H9 (cell line): Measurements from ENCODE around the gene NXT1. TPM values are rescaled to one million over a fixed set of nuclear protein-coding genes. Genes with fewer than 3 reads are reported as not detected.

Experiments
- DNase-seq: peaks from one replicate; pipeline ENCODE4 v3.0.0-alpha.2; 2017
- H2AFZ ChIP-seq: one replicate; pipeline ENCODE4 v1.6.1; 2013; ENCODE audit warnings: mild to moderate bottlenecking, low read length, control low read depth, moderate library complexity
- H2AK5ac ChIP-seq: 2 replicates; pipeline ENCODE4 v1.6.1; 2013; ENCODE audit warnings: low read length, control low read depth, mixed read lengths; ENCODE audit not compliant: insufficient read length
- H2BK120ac ChIP-seq: one replicate; pipeline ENCODE4 v1.6.1; 2013; ENCODE audit warnings: low read depth, mild to moderate bottlenecking, low read length, control low read depth, inconsistent platforms; ENCODE audit not compliant: poor library complexity, severe bottlenecking
- H2BK12ac ChIP-seq: 2 replicates; pipeline ENCODE4 v1.6.1; 2013; ENCODE audit warnings: low read length, control low read depth, mixed read lengths, low read depth; ENCODE audit not compliant: insufficient read length
- H2BK15ac ChIP-seq: 2 replicates; pipeline ENCODE4 v1.6.1; 2013; ENCODE audit warnings: low read depth, low read length, control low read depth
- H2BK20ac ChIP-seq: one replicate; pipeline ENCODE4 v1.6.1; 2013; ENCODE audit warnings: low read depth, mild to moderate bottlenecking, low read length, control low read depth, inconsistent platforms; ENCODE audit not compliant: poor library complexity, severe bottlenecking
- H2BK5ac ChIP-seq: 2 replicates; pipeline ENCODE4 v1.6.1; 2013; ENCODE audit warnings: low read length, control low read depth, mixed read lengths; ENCODE audit not compliant: insufficient read length
- H3K14ac ChIP-seq: 2 replicates; pipeline ENCODE4 v1.6.1; 2013; ENCODE audit warnings: low read length, control low read depth; ENCODE audit not compliant: insufficient read depth
- H3K18ac ChIP-seq: 2 replicates; pipeline ENCODE4 v1.6.1; 2013; ENCODE audit warnings: low read depth, mild to moderate bottlenecking, mixed read lengths, low read length, control low read depth; ENCODE audit not compliant: insufficient read length
- H3K23ac ChIP-seq: 2 replicates; pipeline ENCODE4 v1.6.1; 2013; ENCODE audit warnings: low read length, control low read depth, mixed read lengths, low read depth; ENCODE audit not compliant: insufficient read length
- H3K23me2 ChIP-seq: 2 replicates; pipeline ENCODE4 v1.6.1; 2013; ENCODE audit warnings: low read depth, mild to moderate bottlenecking, mixed read lengths, low read length, control low read depth; ENCODE audit not compliant: insufficient read length, poor library complexity, severe bottlenecking
- H3K27ac ChIP-seq: 2 replicates; pipeline ENCODE4 v1.5.1; 2013; ENCODE audit warnings: low read length, control low read depth, mixed read lengths, low read depth; ENCODE audit not compliant: insufficient read length
- H3K27me3 ChIP-seq: 2 replicates; pipeline ENCODE4 v1.6.1; 2013; ENCODE audit warnings: low read length, control low read depth, inconsistent platforms; ENCODE audit not compliant: insufficient read depth
- H3K4ac ChIP-seq: 2 replicates; pipeline ENCODE4 v1.6.1; 2013; ENCODE audit warnings: low read depth, mild to moderate bottlenecking, control low read depth, inconsistent platforms, low read length, moderate library complexity
- H3K4me1 ChIP-seq: 2 replicates; pipeline ENCODE4 v1.6.1; 2013; ENCODE audit warnings: low read length, control low read depth, inconsistent platforms; ENCODE audit not compliant: insufficient read depth
- H3K4me2 ChIP-seq: 2 replicates; pipeline ENCODE4 v1.6.1; 2013; ENCODE audit warnings: low read length, control low read depth, mixed read lengths; ENCODE audit not compliant: insufficient read length, insufficient read depth
- H3K56ac ChIP-seq: 2 replicates; pipeline ENCODE4 v1.6.1; 2013; ENCODE audit warnings: low read depth, mild to moderate bottlenecking, mixed read lengths, low read length, control low read depth; ENCODE audit not compliant: insufficient read length
- H3K79me1 ChIP-seq: 2 replicates; pipeline ENCODE4 v1.6.1; 2013; ENCODE audit warnings: low read depth, mild to moderate bottlenecking, moderate library complexity, low read length, control low read depth, inconsistent platforms; ENCODE audit not compliant: insufficient read depth, poor library complexity, severe bottlenecking
- H3K79me2 ChIP-seq: 2 replicates; pipeline ENCODE4 v1.6.1; 2013; ENCODE audit warnings: low read length, control low read depth, inconsistent platforms; ENCODE audit not compliant: insufficient read depth
- H3K9ac ChIP-seq: 2 replicates; pipeline ENCODE4 v1.6.1; 2013; ENCODE audit warnings: low read length, control low read depth, mixed read lengths; ENCODE audit not compliant: insufficient read length; ENCODE audit errors: extremely low read depth
- H3K9me3 ChIP-seq: one replicate; pipeline ENCODE4 v1.6.1; 2013; ENCODE audit warnings: low read depth, low read length, inconsistent platforms; ENCODE audit not compliant: control insufficient read depth
- H3T11ph ChIP-seq: one replicate; pipeline ENCODE4 v1.6.1; 2013; ENCODE audit warnings: mild to moderate bottlenecking, low read length, control low read depth, inconsistent platforms
- H4K20me1 ChIP-seq: one replicate; pipeline ENCODE4 v1.6.1; 2013; ENCODE audit not compliant: control insufficient read depth, insufficient read length, insufficient read depth
- H4K5ac ChIP-seq: 2 replicates; pipeline ENCODE4 v1.6.1; 2013; ENCODE audit warnings: low read depth, mild to moderate bottlenecking, mixed read lengths, low read length, control low read depth; ENCODE audit not compliant: insufficient read length
- H4K8ac ChIP-seq: replicated peaks from 2 replicates; pipeline ENCODE4 v1.6.1; 2013; ENCODE audit warnings: low read length, control low read depth, mixed read lengths, low read depth; ENCODE audit not compliant: insufficient read length
- H4K91ac ChIP-seq: 2 replicates; pipeline ENCODE4 v1.6.1; 2013; ENCODE audit warnings: low read depth, mild to moderate bottlenecking, moderate library complexity, mixed read lengths, low read length, control low read depth; ENCODE audit not compliant: insufficient read length
- H3K27ac Mint-ChIP-seq, 3 experiments: 2 replicates in 2 of 3; 3 replicates in 1 of 3; pipeline ENCODE4 v1.8.0; 2020 to 2021; ENCODE audit warnings: mixed read lengths in 3 of 3, mild to moderate bottlenecking in 1 of 3, moderate library complexity in 1 of 3
- H3K27me3 Mint-ChIP-seq: 2 replicates; pipeline ENCODE4 v1.8.0; 2021; ENCODE audit warnings: low read depth, mild to moderate bottlenecking, moderate library complexity, mixed read lengths
- H3K36me3 Mint-ChIP-seq, 3 experiments: 2 replicates in 2 of 3; 3 replicates in 1 of 3; pipeline ENCODE4 v1.8.0; 2020 to 2021; ENCODE audit warnings: low read depth in 3 of 3, mixed read lengths in 3 of 3; ENCODE audit not compliant: insufficient read depth in 1 of 3
- H3K4me1 Mint-ChIP-seq, 2 experiments: 2 replicates each; pipeline ENCODE4 v1.8.0; 2020; ENCODE audit warnings: mixed read lengths in 2 of 2
- H3K4me3 Mint-ChIP-seq, 2 experiments: 2 replicates in 1 of 2; 3 replicates in 1 of 2; pipeline ENCODE4 v1.8.0; 2020 to 2021; ENCODE audit warnings: mild to moderate bottlenecking in 2 of 2, mixed read lengths in 2 of 2, moderate library complexity in 1 of 2
- H3K9me3 Mint-ChIP-seq, 2 experiments: 2 replicates in 1 of 2; 3 replicates in 1 of 2; pipeline ENCODE4 v1.8.0; 2020; ENCODE audit warnings: mild to moderate bottlenecking in 2 of 2, mixed read lengths in 2 of 2, moderate library complexity in 1 of 2
- WGBS: extraction: QIAGEN DNeasy Blood & Tissue Kit; methylation state at CpG from one replicate; pipeline ENCODE4 v1.1.7; 2013; ENCODE audit warnings: missing lambda C conversion rate, low lambda C conversion rate, mixed read lengths; ENCODE audit not compliant: insufficient read length; ENCODE audit errors: extremely low coverage; 5-methylcytosine and 5-hydroxymethylcytosine counted together
- total RNA-seq: library from RNA; stranded (reverse); gene quantifications from 2 replicates; pipeline ENCODE4 v1.2.1, GENCODE V29; 2021
- TF ChIP-seq, protein P1 (sequence below): fragments of 200-600 bp; sonication (generic); conservative IDR thresholded peaks from 3 replicates; pipeline ENCODE4 v1.8.0; 2021; ENCODE audit warnings: antibody characterized with exemption, mild to moderate bottlenecking

Gene NXT1
- total RNA-seq, 1 experiment from 2014 or later, result 25.5 TPM

DNA sequence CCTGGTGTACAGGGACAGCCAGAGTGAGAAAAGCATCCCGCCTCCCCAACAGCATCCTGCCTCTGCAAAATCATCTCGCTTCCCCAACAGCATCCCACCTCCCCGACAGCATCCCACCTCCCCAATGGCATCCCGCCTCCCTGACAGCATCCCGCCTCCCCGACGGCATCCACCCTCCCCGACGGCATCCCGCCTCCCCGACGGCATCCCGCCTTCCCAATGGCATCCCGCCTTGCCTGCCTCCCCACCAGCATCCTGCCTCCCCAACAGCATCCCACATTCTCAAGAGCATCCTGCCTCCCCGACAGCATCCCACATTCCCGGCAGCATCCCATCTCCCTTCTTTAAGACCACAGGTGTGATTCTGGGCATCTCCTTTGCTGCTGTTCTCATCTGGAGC is 46.0 kb upstream of the NXT1 start:
- no peak overlapping the region for H2AFZ ChIP-seq
- H4K5ac ChIP-seq, result no peak overlapping the region
- H2BK20ac ChIP-seq, result no peak overlapping the region
- H3K27me3 ChIP-seq, result no peaks in the 10 kb centered on the region
- TF ChIP-seq, protein P1, sequence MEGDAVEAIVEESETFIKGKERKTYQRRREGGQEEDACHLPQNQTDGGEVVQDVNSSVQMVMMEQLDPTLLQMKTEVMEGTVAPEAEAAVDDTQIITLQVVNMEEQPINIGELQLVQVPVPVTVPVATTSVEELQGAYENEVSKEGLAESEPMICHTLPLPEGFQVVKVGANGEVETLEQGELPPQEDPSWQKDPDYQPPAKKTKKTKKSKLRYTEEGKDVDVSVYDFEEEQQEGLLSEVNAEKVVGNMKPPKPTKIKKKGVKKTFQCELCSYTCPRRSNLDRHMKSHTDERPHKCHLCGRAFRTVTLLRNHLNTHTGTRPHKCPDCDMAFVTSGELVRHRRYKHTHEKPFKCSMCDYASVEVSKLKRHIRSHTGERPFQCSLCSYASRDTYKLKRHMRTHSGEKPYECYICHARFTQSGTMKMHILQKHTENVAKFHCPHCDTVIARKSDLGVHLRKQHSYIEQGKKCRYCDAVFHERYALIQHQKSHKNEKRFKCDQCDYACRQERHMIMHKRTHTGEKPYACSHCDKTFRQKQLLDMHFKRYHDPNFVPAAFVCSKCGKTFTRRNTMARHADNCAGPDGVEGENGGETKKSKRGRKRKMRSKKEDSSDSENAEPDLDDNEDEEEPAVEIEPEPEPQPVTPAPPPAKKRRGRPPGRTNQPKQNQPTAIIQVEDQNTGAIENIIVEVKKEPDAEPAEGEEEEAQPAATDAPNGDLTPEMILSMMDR, result no peak
- no peaks in the 10 kb centered on the region for H3K9me3 ChIP-seq
- no peak overlapping the region for H3K4ac ChIP-seq
- no peak overlapping the region for H3K14ac ChIP-seq
- H3K27ac ChIP-seq, result no peak overlapping the region
- no peak overlapping the region for H4K8ac ChIP-seq
- H3K9ac ChIP-seq, result no peak overlapping the region
- H2BK12ac ChIP-seq, result no peak overlapping the region
- no peak overlapping the region for H3K4me3 Mint-ChIP-seq
- H3K4me1 Mint-ChIP-seq, result 0 out of 4 replicates have a peak, but pooled peaks cover 0 to 3% of the 10 kb centered on the region in 2 experiments
- no peak for DNase-seq
- no peak overlapping the region for H3K23ac ChIP-seq
- no peaks in the 10 kb centered on the region for H3K79me1 ChIP-seq
- no peak overlapping the region for H4K91ac ChIP-seq
- no peak overlapping the region for H2AK5ac ChIP-seq
- H3K27me3 Mint-ChIP-seq, result peaks cover 13% of the 10 kb centered on the region
- H3K18ac ChIP-seq, result no peak overlapping the region
- H2BK5ac ChIP-seq, result no peak overlapping the region
- H4K20me1 ChIP-seq, result no peaks in the 10 kb centered on the region
- no peak overlapping the region for H2BK15ac ChIP-seq
- H2BK120ac ChIP-seq, result no peak overlapping the region
- no peak overlapping the region; a peak in 1 of 7 replicates for H3K27ac Mint-ChIP-seq
- H3K56ac ChIP-seq, result no peak overlapping the region
- no peak overlapping the region for H3T11ph ChIP-seq
- no peak overlapping the region for H3K4me2 ChIP-seq
- peaks cover 0 to 3% of the 10 kb centered on the region in 2 experiments; a peak in 2 of 5 replicates for H3K9me3 Mint-ChIP-seq
- H3K36me3 Mint-ChIP-seq, result no peaks in the 10 kb centered on the region; a peak in 2 of 7 replicates
- no peaks in the 10 kb centered on the region for H3K23me2 ChIP-seq
- no CpG with 5 or more reads among the region's 16 CpGs for WGBS
- no peaks in the 10 kb centered on the region for H3K79me2 ChIP-seq
- no peaks in the 10 kb centered on the region for H3K4me1 ChIP-seq
